PC-3 (cell line): ENCODE measurements around the gene CD99. TPM values are rescaled to one million over a fixed set of nuclear protein-coding genes. Genes with fewer than 3 reads are reported as not detected.

Experiments used
- ATAC-seq: fragments of 200-7000 bp; cut with Tn5 transposase; 2 replicates; pipeline ENCODE4 v1.9.1; 2020; ENCODE audit warnings: mild to moderate bottlenecking, moderate library complexity
- BruUV-seq: library from RNA; stranded (reverse); fragments of 400-500 nt; replicated peaks from 2 replicates; lab custom pipeline; 2021; lab: Mats Ljungman, UMichigan
- CTCF ChIA-PET: fragments of 300-600 bp; sonication (Branson Sonifier 250); formaldehyde crosslinking; loops from one replicate; lab custom pipeline; 2022; ENCODE audit warnings: antibody characterized with exemption; lab: Charles Lee
- POLR2A ChIA-PET: fragments of 300-600 bp; sonication (Branson Sonifier 250); formaldehyde crosslinking; loops from one replicate; lab custom pipeline; 2022; ENCODE audit warnings: antibody characterized with exemption; ENCODE audit not compliant: unreplicated experiment; lab: Charles Lee
- DNase-seq: peaks from one replicate; pipeline ENCODE4 v3.0.0-alpha.2; 2015
- H2AFZ ChIP-seq: fragments of 300-600 bp; sonication (generic); 2 replicates; pipeline ENCODE4 v1.6.0; 2016; ENCODE audit warnings: antibody characterized with exemption, low read length
- H3F3A ChIP-seq: fragments of 300-600 bp; sonication (generic); one replicate; pipeline ENCODE4 v1.6.0; 2017; ENCODE audit warnings: antibody characterized with exemption, low read length, control low read depth, mild to moderate bottlenecking; ENCODE audit not compliant: unreplicated experiment
- H3K27ac ChIP-seq: fragments of 300-600 bp; sonication (generic); 2 replicates; pipeline ENCODE4 v1.5.1; 2016; ENCODE audit warnings: mild to moderate bottlenecking, low read length
- H3K27me3 ChIP-seq: fragments of 300-600 bp; sonication (generic); 2 replicates; pipeline ENCODE4 v1.6.1; 2016; ENCODE audit warnings: low read length, mixed read lengths
- H3K36me3 ChIP-seq: fragments of 300-600 bp; sonication (generic); 2 replicates; pipeline ENCODE4 v1.6.1; 2016; ENCODE audit warnings: low read depth, mixed run types, low read length, mixed read lengths
- H3K4me1 ChIP-seq: fragments of 300-600 bp; sonication (generic); 2 replicates; pipeline ENCODE4 v1.5.1; 2016; ENCODE audit warnings: low read length; ENCODE audit not compliant: insufficient read depth
- H3K4me2 ChIP-seq: fragments of 300-600 bp; sonication (generic); 2 replicates; pipeline ENCODE4 v1.6.0; 2016; ENCODE audit warnings: low read length
- H3K4me3 ChIP-seq: fragments of 300-600 bp; sonication (generic); 2 replicates; pipeline ENCODE4 v1.5.1; 2016; ENCODE audit warnings: mild to moderate bottlenecking, low read length, mixed read lengths
- H3K79me2 ChIP-seq: fragments of 300-600 bp; sonication (generic); 2 replicates; pipeline ENCODE4 v1.6.1; 2017; ENCODE audit warnings: low read length, mixed read lengths
- H3K9ac ChIP-seq: fragments of 300-600 bp; sonication (generic); 2 replicates; pipeline ENCODE4 v1.6.0; 2016; ENCODE audit warnings: mild to moderate bottlenecking, low read length
- H3K9me2 ChIP-seq: fragments of 300-600 bp; sonication (generic); replicated peaks from 2 replicates; pipeline ENCODE4 v1.6.1; 2016; ENCODE audit warnings: mixed run types, low read length, mixed read lengths
- H3K9me3 ChIP-seq: fragments of 300-600 bp; sonication (generic); 2 replicates; pipeline ENCODE4 v1.6.1; 2016; ENCODE audit warnings: low read length, mixed read lengths
- H4K20me1 ChIP-seq: fragments of 300-600 bp; sonication (generic); 2 replicates; pipeline ENCODE4 v1.6.1; 2016; ENCODE audit warnings: low read length, mixed read lengths
- EZH2 ChIP-seq: fragments of 300-600 bp; sonication (generic); IDR thresholded peaks from one replicate; pipeline ENCODE4 v1.6.1; 2017; ENCODE audit warnings: antibody characterized with exemption, mild to moderate bottlenecking, low read length; ENCODE audit not compliant: unreplicated experiment
- EZH2phosphoT487 ChIP-seq: fragments of 300-600 bp; sonication (generic); IDR thresholded peaks from 2 replicates; pipeline ENCODE4 v1.6.1; 2018; ENCODE audit warnings: mild to moderate bottlenecking, antibody characterized with exemption, low read length, borderline replicate concordance
- intact Hi-C: fragments of 100-400 bp; cut with micrococcal nuclease; formaldehyde crosslinking; loops from 2 replicates; pipeline ENCODE4 v1.9.0; 2023
- total RNA-seq: library from RNA; depleted of rRNA; stranded (reverse); fragments of >200 nt; gene quantifications from 2 replicates; pipeline ENCODE4 v1.2.3, GENCODE V29; 2014
- TF ChIP-seq, protein P1 (sequence below): fragments of 300-600 bp; sonication (generic); conservative IDR thresholded peaks from 2 replicates; pipeline ENCODE4 v1.5.1; 2017; ENCODE audit warnings: antibody characterized with exemption, low read depth, mild to moderate bottlenecking, low read length

CD99 gene
- total RNA-seq, 1 experiment from 2014 or later: 202 TPM

- no peaks in the 10 kb centered on the region for H3K9me2 ChIP-seq
- H3F3A ChIP-seq: no peaks in the 10 kb centered on the region
- no peak overlapping the region for H3K27ac ChIP-seq
- no peaks in the 10 kb centered on the region for H3K9me3 ChIP-seq
- H2AFZ ChIP-seq: no peak overlapping the region
- H3K36me3 ChIP-seq: peaks cover 12% of the 10 kb centered on the region
- intact Hi-C loops: no loop called here
- H3K79me2 ChIP-seq: peaks cover 25% of the 10 kb centered on the region
- DNase-seq (no peak), ATAC-seq (no peak)
- ChIA-PET CTCF (no interaction called here), POLR2A (no interaction called here)
- no peaks in the 10 kb centered on the region for H3K27me3 ChIP-seq
- H3K9ac ChIP-seq: no peak overlapping the region
- no peak overlapping the region for H3K4me2 ChIP-seq
- H3K4me1 ChIP-seq: peaks cover 8% of the 10 kb centered on the region; the same call in 1 of the 2 replicates
- no peak overlapping the region for H3K4me3 ChIP-seq
- H4K20me1 ChIP-seq: no peaks in the 10 kb centered on the region
- TF ChIP-seq EZH2 (no peak), EZH2phosphoT487 (no peak)
- TF ChIP-seq, protein P1, sequence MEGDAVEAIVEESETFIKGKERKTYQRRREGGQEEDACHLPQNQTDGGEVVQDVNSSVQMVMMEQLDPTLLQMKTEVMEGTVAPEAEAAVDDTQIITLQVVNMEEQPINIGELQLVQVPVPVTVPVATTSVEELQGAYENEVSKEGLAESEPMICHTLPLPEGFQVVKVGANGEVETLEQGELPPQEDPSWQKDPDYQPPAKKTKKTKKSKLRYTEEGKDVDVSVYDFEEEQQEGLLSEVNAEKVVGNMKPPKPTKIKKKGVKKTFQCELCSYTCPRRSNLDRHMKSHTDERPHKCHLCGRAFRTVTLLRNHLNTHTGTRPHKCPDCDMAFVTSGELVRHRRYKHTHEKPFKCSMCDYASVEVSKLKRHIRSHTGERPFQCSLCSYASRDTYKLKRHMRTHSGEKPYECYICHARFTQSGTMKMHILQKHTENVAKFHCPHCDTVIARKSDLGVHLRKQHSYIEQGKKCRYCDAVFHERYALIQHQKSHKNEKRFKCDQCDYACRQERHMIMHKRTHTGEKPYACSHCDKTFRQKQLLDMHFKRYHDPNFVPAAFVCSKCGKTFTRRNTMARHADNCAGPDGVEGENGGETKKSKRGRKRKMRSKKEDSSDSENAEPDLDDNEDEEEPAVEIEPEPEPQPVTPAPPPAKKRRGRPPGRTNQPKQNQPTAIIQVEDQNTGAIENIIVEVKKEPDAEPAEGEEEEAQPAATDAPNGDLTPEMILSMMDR: no peak
- no TSS peak for BruUV-seq
These were observed 24.0 kb downstream of the CD99 start for GRCh38 chrX:2715066-2715600.

DNA sequence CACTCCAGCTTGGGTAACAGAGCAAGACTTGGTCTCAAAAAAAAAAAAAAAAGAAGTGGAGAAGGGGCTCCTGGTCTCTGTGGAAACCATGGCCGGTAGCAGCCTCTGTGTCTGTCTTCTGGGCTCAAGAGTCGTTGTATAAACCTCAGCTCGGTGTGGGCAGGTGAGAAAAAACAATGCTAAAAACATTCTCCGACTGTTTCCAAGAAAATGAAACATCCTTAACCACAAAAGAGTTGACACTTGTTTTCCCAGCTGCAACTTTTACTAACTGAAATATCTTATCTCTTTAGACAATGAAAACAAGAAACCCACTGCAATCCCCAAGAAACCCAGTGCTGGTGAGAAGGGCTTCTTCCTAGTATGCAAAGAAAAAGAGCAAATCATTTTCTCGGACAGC lies 26.2 kb downstream of the CD99 start:
- H2AFZ ChIP-seq: no peak overlapping the region
- ChIA-PET POLR2A (no interaction called here), CTCF (no interaction called here)
- H3K9ac ChIP-seq: no peak overlapping the region
- peaks cover 14% of the 10 kb centered on the region for H3K36me3 ChIP-seq
- no peak overlapping the region for H3K27ac ChIP-seq
- intact Hi-C loops: no loop called here
- BruUV-seq: no TSS peak
- H3F3A ChIP-seq: no peaks in the 10 kb centered on the region
- H4K20me1 ChIP-seq: no peaks in the 10 kb centered on the region
- H3K79me2 ChIP-seq: peaks cover 15% of the 10 kb centered on the region
- TF ChIP-seq EZH2: no peak
- no peak for TF ChIP-seq EZH2phosphoT487
- TF ChIP-seq, protein P1: no peak
- H3K9me3 ChIP-seq: no peaks in the 10 kb centered on the region
- no peak overlapping the region for H3K4me3 ChIP-seq
- DNase-seq (no peak), ATAC-seq (no peak)
- H3K27me3 ChIP-seq: no peaks in the 10 kb centered on the region
- no peaks in the 10 kb centered on the region for H3K4me1 ChIP-seq
- no peak overlapping the region for H3K4me2 ChIP-seq
- no peaks in the 10 kb centered on the region for H3K9me2 ChIP-seq

GRCh38 chrX:2718821-2719220 lies 27.7 kb downstream of the CD99 start:
- Histone ChIP-seq H3K9me2 (no peaks in the 10 kb centered on the region), H3K9me3 (no peaks in the 10 kb centered on the region), H2AFZ (no peak overlapping the region), H3K27ac (no peak overlapping the region), H3K4me3 (no peak overlapping the region), H3K79me2 (no peaks in the 10 kb centered on the region), H3K4me2 (no peak overlapping the region), H3K36me3 (peaks cover 7% of the 10 kb centered on the region), H3K4me1 (no peaks in the 10 kb centered on the region), H3K27me3 (no peaks in the 10 kb centered on the region), H3K9ac (no peak overlapping the region), H4K20me1 (no peaks in the 10 kb centered on the region), H3F3A (no peaks in the 10 kb centered on the region)
- TF ChIP-seq EZH2phosphoT487 (no peak), EZH2 (no peak)
- TF ChIP-seq, protein P1: no peak
- DNase-seq (no peak), ATAC-seq (no peak)
- intact Hi-C loops: no loop called here
- no TSS peak for BruUV-seq
- POLR2A ChIA-PET: no interaction called here
- CTCF ChIA-PET: no interaction called here
